GM18505 (cell line): ENCODE data around the gene PRKAA1.
"Not testable (repeated sequence)": the region's sequence is repeated elsewhere in the genome, so short reads cannot be mapped to it uniquely, and the experiment has no call there.

Experiments used
- ATAC-seq: cut with Tn5 transposase; IDR thresholded peaks from one replicate; pipeline ENCODE4 v1.9.1; 2021; ENCODE audit not compliant: unreplicated experiment
- POLR2A ChIP-seq: IDR thresholded peaks from 4 replicates; pipeline ENCODE4 v1.6.1; 2011; ENCODE audit warnings: borderline replicate concordance; ENCODE audit not compliant: insufficient read depth, insufficient read length; ENCODE audit errors: extremely low read depth

Gene PRKAA1

DNA sequence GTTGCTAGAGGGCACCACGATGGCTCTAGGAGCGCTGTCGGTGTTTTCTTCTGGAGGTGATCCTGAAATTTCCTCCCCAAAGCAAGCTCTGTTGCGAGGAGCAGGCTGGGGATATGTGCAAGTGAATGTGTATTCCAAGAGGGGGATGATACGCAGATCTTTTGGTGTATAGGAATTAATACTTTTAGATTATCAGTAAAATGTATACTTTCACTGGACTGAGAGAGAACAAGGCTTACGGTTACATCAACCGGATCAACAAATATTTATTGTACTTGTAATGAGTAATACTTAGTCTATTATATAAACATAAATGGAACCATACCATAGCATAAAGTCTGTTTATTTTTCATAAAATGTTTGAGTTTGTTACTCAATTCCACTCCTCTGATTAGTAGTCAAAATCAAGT, 632 bp upstream of the PRKAA1 start:
- no peak for TF ChIP-seq POLR2A
- no peak for ATAC-seq

DNA sequence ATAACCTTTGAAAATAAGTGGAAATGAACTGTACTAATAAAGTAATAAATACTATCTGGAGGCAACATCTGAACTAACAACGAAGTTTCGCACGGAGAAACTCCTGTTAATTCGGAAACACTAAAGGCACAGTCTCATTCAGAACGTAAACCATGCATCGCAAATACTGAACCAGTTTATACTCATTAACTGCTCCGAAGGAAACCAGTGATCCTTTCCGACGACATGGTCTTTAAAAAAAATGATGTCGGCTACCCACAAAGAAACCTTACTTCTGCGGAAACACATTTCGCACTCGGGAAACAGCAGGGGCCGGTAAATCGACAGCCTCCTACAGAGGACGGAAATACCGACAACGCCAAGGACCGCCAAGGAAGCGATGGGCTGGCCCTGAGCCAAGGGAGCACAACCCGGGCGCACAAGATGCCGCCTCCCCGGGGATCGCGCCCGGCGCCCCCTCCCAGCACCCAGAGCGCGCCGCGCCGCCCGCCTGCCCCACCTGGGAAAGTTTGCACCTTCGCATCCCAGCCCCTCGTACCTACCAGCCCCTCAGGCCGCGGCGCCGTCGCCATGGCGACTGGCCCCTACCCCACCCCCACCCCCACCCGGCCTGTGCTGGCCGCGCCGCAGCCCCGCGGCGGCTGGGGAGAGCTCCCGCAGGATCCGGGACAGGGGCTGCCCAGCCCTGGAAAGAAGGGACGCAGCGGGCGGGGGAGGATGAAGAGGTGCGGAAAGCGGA, 732 bp downstream of the PRKAA1 start:
- peak; percentile 44 for ATAC-seq
- peak; percentile 47 for TF ChIP-seq POLR2A

DNA sequence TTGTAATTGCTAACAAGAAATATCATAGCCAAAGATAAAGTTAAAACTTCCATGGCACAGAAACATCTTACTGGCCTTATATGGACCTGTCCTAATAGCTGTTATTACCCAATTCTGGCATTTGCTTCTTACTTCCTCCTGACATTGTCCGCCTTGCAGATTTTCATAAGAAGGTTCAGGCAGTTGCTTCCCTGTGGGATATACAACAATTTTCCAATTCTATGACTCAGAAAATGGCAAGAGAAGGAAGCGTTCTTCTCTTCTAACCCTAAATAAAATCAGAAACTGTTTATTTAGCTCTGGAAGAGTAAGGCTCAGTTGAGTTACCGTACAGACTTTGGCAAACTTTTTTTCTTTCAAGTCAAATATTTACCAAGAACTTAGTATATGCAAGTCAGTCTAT, 1.7 kb downstream of the PRKAA1 start:
- ATAC-seq: no peak
- TF ChIP-seq POLR2A: no peak

DNA sequence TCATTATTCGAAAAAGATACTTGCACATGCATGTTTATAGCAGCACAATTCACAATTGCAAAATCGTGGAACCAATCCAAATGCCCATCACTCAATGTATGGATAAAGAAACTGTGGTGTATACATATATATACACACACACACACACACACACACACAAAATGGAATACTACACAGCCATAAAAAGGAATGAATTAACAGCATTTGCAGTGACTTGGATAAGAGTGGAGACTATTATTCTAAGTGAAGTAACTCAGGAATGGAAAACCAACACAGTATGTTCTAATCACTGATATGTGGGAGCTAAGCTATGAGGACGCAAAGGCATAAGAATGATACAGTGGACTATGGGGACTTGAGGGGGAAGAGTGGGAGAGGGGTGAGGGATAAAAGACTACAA, 3.3 kb downstream of the PRKAA1 start:
- not testable (repeated sequence) for ATAC-seq

DNA sequence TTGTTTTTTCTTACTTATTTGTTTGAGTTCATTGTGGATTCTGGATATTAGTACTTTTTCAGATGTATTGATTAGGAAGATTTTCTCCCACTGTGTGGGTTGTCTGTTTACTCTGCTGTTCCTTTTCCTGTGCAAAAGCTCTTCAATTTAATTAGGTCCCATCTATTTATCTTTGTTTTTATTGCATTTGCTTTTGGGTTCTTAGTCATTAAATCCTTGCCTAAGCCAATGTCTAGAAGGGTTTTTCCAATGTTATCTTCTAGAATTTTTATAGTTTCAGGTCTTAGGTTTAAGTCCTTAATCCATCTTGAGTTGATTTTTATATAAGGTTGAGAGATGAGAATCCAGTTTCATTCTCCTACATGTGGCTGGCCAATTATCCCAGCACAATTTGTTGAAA, 3.8 kb downstream of the PRKAA1 start:
- ATAC-seq: not testable (repeated sequence)

DNA sequence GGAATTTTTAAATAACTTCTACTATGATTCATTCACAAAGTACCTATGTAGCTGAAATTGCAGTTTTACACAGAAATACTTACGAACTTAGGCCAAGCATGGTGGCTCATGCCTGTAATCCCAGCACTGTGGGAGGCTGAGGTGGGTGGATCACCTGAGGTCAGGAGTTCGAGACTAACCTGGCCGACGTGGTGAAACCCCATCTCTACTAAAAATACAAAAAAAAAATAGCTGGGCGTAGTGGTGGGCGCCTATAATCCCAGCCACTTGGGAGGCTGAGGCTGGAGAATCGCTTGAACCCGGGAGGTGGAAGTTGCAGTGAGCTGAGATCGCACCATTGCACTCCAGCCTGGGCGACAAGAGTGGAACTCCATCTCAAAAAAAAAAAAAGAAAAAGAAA, 5.5 kb downstream of the PRKAA1 start:
- ATAC-seq: not testable (repeated sequence)

DNA sequence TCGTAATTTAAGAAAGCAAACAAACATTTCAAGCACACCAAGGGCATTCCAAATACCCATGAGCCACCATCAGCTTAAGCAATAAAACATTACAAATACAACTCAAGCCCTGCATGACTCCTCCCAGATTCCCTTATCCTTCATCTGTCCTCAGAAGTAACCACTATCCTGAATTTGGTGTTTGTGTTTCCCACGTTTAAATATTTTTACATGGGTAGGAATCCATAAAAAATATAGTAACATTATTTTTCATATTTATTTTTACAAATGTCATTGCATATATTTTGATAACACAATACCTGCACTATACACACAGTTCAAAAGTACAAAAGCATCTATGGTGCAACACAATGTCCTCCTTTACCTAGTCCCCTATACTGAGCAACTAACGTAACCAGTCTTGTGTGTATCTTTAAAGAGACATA, 6.4 kb downstream of the PRKAA1 start:
- ATAC-seq: no peak
- no peak for TF ChIP-seq POLR2A

DNA sequence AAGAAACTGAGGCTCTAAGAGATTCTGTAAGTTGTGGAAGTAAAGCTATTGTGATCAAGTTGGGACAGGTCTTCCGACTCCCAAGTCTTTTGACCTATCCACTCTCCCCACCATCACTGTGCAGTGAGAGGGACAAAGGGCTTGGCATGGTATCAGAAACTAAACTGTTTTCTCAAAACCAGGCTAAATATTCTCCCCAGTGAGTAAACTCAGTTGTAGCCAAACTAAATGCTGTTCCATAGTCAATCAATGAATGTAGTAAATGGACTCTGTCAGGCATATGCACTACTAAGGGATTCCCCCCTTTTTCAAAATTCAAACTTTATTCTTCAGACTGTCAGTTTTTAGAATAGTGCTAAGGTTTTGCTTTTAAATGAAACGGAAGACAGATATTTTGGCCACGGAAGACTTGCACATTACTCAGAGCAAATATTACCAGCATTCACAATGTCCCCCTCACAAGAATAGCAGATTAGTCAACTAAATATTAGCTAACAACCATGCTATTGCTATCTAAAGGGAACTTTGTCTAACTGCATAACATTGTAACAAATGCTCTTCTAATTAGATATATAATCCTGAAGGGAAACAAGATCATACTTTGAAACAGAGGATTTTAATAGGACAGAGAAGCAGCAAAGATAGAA, 7.1 kb downstream of the PRKAA1 start:
- no peak for TF ChIP-seq POLR2A
- no peak for ATAC-seq

DNA sequence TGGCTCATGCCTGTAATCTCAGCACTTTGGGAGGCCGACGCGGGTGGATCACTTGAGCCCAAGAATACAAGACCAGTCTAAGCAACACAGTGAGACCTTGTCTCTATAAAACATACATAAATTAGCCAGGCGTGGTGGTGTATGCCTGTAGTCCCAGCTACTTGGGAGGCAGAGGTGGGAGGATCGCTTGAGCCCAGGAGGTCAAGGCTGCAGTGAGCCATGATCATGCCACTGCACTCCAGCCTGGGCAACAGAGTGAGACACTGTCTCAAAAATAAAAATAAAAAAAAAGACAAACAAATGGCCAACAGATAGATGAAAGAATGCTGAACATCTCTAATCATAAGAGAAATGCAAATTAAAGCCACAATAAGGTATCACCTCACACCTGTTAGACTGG, 9.2 kb downstream of the PRKAA1 start:
- ATAC-seq: not testable (repeated sequence)

DNA sequence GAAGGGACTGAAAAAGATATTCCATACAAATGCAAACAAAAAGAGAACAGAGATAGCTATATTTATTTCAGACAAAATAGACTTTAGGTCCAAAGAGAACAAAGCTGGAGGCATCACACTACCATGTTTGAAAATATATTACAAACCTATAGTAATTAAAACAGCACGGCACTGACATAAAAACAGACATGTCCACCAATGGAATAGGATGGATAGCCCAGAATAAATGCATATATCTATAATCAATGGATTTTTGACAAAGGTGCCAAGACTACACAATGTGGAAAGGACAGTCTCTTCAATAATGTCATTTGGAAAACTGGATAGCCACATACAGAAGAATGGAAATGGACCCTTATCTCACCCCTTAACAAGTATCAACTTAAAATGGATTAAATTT, 10.2 kb downstream of the PRKAA1 start:
- no peak for TF ChIP-seq POLR2A
- ATAC-seq: no peak

DNA sequence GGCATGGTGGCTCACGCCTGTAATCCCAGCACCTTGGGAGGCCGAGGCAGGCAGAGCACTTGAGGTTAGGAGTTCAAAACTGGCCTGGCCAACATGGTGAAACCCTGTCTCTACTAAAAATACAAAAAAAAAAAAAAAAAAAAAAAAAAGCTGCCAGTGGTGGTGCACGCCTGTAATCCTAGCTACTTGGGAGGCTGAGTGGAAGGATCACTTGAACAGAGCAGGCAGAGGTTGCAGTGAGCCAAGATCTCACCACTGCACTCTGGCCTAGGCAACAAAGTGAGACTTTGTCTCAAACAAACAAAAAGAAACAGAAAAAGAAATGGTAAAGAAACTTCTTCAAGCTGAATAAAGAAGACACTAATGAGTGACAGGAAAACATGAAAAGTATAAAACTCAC, 11.5 kb downstream of the PRKAA1 start:
- not testable (repeated sequence) for ATAC-seq

DNA sequence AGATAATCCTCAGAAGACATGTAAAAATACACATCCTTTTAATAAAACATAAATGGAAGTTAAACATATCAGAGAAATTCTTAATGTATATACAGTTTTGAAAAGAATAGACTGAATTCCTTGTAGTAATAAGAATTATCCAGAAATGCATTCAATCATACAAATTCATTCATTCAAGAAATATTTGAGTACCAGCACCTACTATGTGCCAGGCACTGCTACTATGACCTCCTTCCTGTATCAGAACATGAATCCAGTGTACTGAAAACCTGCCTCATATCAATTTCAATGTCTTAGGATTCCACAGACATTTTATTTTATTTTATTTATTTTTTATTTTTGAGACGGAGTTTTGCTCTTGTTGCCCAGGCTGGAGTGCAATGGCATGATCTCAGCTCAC, 13.3 kb downstream of the PRKAA1 start:
- TF ChIP-seq POLR2A: no peak
- ATAC-seq: no peak

DNA sequence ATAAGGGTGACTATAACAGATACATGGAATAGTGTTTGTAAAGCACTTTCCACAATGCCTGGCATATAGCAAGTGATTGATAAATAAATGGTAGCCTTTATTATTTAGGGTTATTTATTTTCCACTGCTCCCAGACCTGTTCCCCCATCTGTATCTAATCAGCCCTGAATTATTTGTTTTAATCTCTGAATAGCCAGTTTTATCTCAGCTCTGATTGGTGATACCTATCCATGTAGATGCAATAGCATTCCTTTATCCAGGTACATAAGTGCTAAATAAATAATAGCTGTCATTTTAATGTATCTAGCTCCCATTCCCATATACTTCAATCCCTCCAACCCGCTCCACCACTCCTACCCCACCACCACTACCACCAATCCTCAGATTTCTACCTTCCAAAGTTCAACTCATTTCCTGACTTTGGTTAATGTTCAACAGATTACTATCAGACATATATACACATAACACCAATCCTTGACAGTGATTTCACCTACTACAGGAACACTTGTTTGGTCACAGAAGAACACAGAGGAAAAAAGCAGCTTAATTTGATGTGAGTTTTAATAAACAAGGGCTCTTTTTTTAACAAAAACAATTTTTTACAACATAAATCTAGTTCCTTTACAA, 14.0 kb downstream of the PRKAA1 start:
- TF ChIP-seq POLR2A: no peak
- no peak for ATAC-seq

DNA sequence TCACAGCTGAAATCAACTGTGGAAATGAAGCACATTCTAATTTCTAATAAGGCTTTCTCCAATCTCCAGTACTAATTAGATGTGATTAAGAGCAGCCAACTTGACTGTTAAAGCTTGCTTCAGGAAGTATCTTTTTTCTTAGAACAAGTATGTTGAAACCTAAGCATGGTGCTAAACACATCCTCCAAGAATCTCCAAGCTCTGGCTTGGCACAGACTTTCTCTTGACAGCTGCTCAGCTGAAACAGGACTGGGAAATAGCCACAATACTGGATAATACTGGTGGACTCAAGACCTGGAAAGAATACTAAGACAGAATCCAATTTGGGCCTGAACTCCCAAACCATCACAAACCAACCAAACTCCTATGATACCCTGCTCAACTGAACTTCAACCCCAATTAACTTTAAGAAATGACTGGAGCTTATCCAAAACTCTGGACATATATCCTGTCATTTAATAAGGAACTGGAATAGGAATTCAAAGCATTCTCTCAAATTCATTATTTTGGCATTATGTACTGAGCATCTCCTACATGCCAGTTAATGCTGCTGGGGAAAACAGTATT, 16.2 kb downstream of the PRKAA1 start:
- ATAC-seq: no peak
- no peak for TF ChIP-seq POLR2A
